HepG2 (cell line): ENCODE measurements around the gene STC2. TPM values are rescaled to one million over a fixed set of nuclear protein-coding genes. Genes with fewer than 3 reads are reported as not detected.

Source experiments
- NONO ChIP-seq, 2 experiments: fragments of 450-650 bp in 1 of 2; sonication (generic) in 1 of 2; formaldehyde crosslinking in 1 of 2; IDR thresholded peaks in 1 of 2; conservative IDR thresholded peaks in 1 of 2; 2 replicates each; pipeline versions ENCODE4 v1.6.1 to v1.8.0; 2017 to 2022; ENCODE audit warnings: mild to moderate bottlenecking in 1 of 2, missing genetic modification reagents in 1 of 2, moderate library complexity in 1 of 2
- RAD51 ChIP-seq: fragments of 450-650 bp; IDR thresholded peaks from 2 replicates; pipeline ENCODE4 v1.6.1; 2016; ENCODE audit warnings: borderline replicate concordance
- SNAPC2 ChIP-seq: sonication (generic); formaldehyde crosslinking; IDR thresholded peaks from 2 replicates; pipeline ENCODE4 v1.8.1; 2022; ENCODE audit warnings: mild to moderate bottlenecking, missing genetic modification reagents
- ZNF343 ChIP-seq: sonication (generic); formaldehyde crosslinking; IDR thresholded peaks from 2 replicates; pipeline ENCODE4 v1.4.0; 2020; ENCODE audit warnings: mild to moderate bottlenecking, missing genetic modification reagents
- ZNF883 ChIP-seq: sonication (generic); formaldehyde crosslinking; IDR thresholded peaks from 2 replicates; pipeline ENCODE4 v1.5.1; 2020; ENCODE audit warnings: mild to moderate bottlenecking, missing genetic modification reagents; ENCODE audit errors: not compliant biosample characterization
- polyA plus RNA-seq, 8 experiments: library from polyadenylated mRNA; depleted of rRNA in 3 of 8; stranded (reverse) in 7 of 8; unstranded in 1 of 8; fragments of >200 nt; fragmentation: Illumina TruSeq in 4 of 8; extraction: Trizol in 4 of 8; gene quantifications; 2 replicates each; pipeline versions ENCODE4 v1.2.1 to v1.2.3, GENCODE V29; 2011 to 2016; ENCODE audit warnings: low read depth in 4 of 8, missing spikeins in 1 of 8, mixed read lengths in 1 of 8; ENCODE audit not compliant: insufficient read depth in 1 of 8
- total RNA-seq, 5 experiments: library from RNA; depleted of rRNA; stranded (reverse); fragments of >200 nt; fragmentation: Illumina TruSeq; extraction: Trizol; gene quantifications; 2 replicates each; pipeline ENCODE4 v1.2.3, GENCODE V29; 2016; ENCODE audit warnings: low read depth in 1 of 5
- TF ChIP-seq, protein P1 (sequence below), 2 experiments: sonication (generic) in 1 of 2; formaldehyde crosslinking in 1 of 2; IDR thresholded peaks; 2 replicates each; pipeline versions ENCODE4 v1.6.1 to v1.9.0; 2014 to 2022; ENCODE audit warnings: antibody characterized with exemption in 1 of 2, borderline replicate concordance in 1 of 2, inconsistent platforms in 1 of 2, low read depth in 1 of 2, missing genetic modification reagents in 1 of 2
- TF ChIP-seq, protein P2 (sequence below): sonication (generic); formaldehyde crosslinking; IDR thresholded peaks from 2 replicates; pipeline ENCODE4 v1.8.1; 2023; ENCODE audit warnings: mild to moderate bottlenecking, moderate library complexity, missing genetic modification reagents
- TF ChIP-seq, protein P3 (sequence below): sonication (generic); formaldehyde crosslinking; IDR thresholded peaks from 2 replicates; pipeline ENCODE4 v1.4.0; 2020; ENCODE audit warnings: missing genetic modification reagents, mild to moderate bottlenecking, borderline replicate concordance
- TF ChIP-seq, protein P4 (sequence below), 2 experiments: fragments of 450-650 bp in 1 of 2; sonication (generic) in 1 of 2; formaldehyde crosslinking; IDR thresholded peaks; 2 replicates each; pipeline versions ENCODE4 v1.5.0 to v1.8.0; 2020 to 2022; ENCODE audit warnings: mild to moderate bottlenecking in 1 of 2, missing genetic modification reagents in 1 of 2
- TF ChIP-seq, protein P5 (sequence below): sonication (generic); formaldehyde crosslinking; IDR thresholded peaks from 2 replicates; pipeline ENCODE4 v1.4.0; 2020; ENCODE audit warnings: missing genetic modification reagents, borderline replicate concordance
- TF ChIP-seq, protein P6 (sequence below): sonication (generic); formaldehyde crosslinking; IDR thresholded peaks from 2 replicates; pipeline ENCODE4 v1.5.0; 2020; ENCODE audit warnings: missing genetic modification reagents

The STC2 gene
- total and polyA plus RNA-seq, 2 of the 13 experiments (the other 11 are each of a cell fraction or from before 2014, with no cell fraction given): 27.1 to 69.2 TPM

DNA sequence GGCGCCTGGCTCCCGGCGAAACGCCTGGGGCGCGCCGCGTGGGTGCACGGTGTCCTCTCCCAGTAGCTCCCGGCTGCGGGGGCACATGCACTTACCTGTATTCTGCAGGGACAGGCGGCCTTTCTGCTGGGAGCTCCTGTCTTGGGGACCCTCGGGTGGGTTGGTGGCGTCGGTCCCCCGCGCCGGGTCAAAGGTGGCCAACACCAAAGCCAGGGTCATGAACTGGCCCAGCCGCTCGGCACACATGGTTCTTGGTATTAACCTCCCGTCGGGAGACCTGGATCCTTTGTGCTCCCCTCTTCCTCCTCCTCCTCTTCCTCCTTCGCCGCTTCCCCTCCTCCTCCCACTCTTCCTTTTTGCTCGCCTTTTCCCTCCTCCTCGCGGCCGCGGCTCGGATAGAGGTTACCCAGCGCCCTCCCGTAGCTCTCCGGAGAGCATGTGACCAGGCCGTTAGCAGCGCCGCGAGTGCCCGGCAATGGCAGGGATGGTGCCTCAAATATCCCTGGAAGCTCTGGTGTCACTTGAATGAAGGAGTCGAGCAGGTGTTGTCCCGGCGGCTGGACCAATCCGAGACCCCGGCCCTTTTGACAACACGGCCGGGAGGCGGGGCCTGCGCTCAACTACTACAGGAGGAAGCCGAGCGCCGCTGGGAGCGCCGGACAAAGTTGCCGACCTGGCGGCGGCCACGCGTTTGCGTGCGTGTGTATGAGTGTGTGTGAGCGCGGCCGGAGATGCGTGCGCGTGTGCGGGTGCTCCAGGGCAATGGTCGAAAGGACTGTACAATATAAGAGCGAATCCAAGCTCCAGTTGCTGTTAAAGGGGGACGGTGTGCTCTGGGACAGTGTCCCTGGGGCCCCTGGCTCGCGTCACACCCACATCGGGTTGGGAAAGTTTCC lies at the start of gene STC2 (continued):
- TF ChIP-seq, protein P1, sequence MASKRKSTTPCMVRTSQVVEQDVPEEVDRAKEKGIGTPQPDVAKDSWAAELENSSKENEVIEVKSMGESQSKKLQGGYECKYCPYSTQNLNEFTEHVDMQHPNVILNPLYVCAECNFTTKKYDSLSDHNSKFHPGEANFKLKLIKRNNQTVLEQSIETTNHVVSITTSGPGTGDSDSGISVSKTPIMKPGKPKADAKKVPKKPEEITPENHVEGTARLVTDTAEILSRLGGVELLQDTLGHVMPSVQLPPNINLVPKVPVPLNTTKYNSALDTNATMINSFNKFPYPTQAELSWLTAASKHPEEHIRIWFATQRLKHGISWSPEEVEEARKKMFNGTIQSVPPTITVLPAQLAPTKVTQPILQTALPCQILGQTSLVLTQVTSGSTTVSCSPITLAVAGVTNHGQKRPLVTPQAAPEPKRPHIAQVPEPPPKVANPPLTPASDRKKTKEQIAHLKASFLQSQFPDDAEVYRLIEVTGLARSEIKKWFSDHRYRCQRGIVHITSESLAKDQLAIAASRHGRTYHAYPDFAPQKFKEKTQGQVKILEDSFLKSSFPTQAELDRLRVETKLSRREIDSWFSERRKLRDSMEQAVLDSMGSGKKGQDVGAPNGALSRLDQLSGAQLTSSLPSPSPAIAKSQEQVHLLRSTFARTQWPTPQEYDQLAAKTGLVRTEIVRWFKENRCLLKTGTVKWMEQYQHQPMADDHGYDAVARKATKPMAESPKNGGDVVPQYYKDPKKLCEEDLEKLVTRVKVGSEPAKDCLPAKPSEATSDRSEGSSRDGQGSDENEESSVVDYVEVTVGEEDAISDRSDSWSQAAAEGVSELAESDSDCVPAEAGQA (IDR thresholded peaks at IDR 0.05; ENCODE audit: low read depth): 0 out of 2 replicates have a peak, but pooled peaks have one; percentile 9
- TF ChIP-seq, protein P1 (CRISPR knock-in tag; IDR thresholded peaks at IDR 0.05; ENCODE audit: borderline replicate concordance): no peak
- TF ChIP-seq, protein P2, sequence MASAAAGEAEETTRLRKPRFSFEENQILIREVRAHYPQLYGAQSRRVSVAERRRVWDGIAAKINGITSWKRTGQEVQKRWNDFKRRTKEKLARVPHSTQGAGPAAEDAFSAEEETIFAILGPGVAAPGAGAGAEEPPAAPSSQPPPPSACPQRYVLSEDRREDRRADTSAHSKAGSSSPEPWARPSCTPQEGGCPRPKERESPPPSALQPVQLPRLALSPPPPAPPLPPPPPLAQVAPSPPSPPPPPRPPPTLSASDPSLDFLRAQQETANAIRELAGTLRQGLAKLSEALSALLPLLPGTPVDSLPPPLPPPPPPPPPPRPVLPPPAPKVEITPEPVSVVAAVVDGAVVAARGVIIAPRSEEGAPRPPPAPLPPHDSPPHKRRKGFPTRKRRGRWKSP (CRISPR knock-in tag): no peak; the same call in none of the 2 replicates
- TF ChIP-seq, protein P3, sequence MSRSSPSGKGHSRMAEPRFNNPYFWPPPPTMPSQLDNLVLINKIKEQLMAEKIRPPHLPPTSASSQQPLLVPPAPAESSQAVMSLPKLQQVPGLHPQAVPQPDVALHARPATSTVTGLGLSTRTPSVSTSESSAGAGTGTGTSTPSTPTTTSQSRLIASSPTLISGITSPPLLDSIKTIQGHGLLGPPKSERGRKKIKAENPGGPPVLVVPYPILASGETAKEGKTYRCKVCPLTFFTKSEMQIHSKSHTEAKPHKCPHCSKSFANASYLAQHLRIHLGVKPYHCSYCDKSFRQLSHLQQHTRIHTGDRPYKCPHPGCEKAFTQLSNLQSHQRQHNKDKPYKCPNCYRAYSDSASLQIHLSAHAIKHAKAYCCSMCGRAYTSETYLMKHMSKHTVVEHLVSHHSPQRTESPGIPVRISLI (CRISPR knock-in tag): 0 out of 2 replicates have a peak, but pooled peaks have one; percentile 26
- TF ChIP-seq, protein P4, sequence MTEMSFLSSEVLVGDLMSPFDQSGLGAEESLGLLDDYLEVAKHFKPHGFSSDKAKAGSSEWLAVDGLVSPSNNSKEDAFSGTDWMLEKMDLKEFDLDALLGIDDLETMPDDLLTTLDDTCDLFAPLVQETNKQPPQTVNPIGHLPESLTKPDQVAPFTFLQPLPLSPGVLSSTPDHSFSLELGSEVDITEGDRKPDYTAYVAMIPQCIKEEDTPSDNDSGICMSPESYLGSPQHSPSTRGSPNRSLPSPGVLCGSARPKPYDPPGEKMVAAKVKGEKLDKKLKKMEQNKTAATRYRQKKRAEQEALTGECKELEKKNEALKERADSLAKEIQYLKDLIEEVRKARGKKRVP (CRISPR knock-in tag; IDR thresholded peaks at IDR 0.05): peak in 1 of 2 experiments; percentile 93; a peak in 2 of 4 replicates
- TF ChIP-seq SNAPC2 (CRISPR knock-in tag) (peak; percentile 23; the same call in 1 of the 2 replicates), ZNF343 (CRISPR knock-in tag) (peak; percentile 85; the same call in 1 of the 2 replicates), NONO (IDR thresholded peaks at IDR 0.05) (no peak), NONO (CRISPR knock-in tag; conservative IDR thresholded peaks at IDR 0.05) (peak; percentile 94), RAD51 (0 out of 2 replicates have a peak, but pooled peaks have one; percentile 19), ZNF883 (CRISPR knock-in tag) (peak; percentile 86)
- TF ChIP-seq, protein P5, sequence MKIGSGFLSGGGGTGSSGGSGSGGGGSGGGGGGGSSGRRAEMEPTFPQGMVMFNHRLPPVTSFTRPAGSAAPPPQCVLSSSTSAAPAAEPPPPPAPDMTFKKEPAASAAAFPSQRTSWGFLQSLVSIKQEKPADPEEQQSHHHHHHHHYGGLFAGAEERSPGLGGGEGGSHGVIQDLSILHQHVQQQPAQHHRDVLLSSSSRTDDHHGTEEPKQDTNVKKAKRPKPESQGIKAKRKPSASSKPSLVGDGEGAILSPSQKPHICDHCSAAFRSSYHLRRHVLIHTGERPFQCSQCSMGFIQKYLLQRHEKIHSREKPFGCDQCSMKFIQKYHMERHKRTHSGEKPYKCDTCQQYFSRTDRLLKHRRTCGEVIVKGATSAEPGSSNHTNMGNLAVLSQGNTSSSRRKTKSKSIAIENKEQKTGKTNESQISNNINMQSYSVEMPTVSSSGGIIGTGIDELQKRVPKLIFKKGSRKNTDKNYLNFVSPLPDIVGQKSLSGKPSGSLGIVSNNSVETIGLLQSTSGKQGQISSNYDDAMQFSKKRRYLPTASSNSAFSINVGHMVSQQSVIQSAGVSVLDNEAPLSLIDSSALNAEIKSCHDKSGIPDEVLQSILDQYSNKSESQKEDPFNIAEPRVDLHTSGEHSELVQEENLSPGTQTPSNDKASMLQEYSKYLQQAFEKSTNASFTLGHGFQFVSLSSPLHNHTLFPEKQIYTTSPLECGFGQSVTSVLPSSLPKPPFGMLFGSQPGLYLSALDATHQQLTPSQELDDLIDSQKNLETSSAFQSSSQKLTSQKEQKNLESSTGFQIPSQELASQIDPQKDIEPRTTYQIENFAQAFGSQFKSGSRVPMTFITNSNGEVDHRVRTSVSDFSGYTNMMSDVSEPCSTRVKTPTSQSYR (CRISPR knock-in tag): 0 out of 2 replicates have a peak, but pooled peaks have one; percentile 28
- TF ChIP-seq, protein P6, sequence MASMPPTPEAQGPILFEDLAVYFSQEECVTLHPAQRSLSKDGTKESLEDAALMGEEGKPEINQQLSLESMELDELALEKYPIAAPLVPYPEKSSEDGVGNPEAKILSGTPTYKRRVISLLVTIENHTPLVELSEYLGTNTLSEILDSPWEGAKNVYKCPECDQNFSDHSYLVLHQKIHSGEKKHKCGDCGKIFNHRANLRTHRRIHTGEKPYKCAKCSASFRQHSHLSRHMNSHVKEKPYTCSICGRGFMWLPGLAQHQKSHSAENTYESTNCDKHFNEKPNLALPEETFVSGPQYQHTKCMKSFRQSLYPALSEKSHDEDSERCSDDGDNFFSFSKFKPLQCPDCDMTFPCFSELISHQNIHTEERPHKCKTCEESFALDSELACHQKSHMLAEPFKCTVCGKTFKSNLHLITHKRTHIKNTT (CRISPR knock-in tag): no peak
